Measurements from ENCODE around the gene MORN2.

MORN2 gene

DNA sequence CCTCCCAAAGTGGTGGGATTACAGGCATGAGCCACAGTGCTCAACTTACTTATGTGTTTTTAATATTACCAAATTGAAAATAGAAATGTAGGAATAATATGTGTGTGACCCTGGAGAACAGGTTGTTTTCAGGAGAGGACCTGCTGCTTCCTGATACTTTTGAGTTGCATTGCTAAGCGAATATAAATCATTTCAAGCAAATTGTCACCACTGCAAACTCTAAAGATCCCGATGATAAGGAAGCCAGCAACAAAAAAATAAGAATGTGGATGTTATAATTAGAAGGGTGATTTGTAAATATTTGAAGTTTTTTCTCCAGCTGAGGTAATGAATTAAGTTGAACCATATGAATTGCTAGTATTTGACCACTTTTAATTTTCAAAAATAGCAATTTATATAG lies 54.8 kb downstream of the MORN2 start:
- DNase-seq (ENCODE audit: extremely low read depth, low read depth): no peak
- TF ChIP-seq, protein P1, sequence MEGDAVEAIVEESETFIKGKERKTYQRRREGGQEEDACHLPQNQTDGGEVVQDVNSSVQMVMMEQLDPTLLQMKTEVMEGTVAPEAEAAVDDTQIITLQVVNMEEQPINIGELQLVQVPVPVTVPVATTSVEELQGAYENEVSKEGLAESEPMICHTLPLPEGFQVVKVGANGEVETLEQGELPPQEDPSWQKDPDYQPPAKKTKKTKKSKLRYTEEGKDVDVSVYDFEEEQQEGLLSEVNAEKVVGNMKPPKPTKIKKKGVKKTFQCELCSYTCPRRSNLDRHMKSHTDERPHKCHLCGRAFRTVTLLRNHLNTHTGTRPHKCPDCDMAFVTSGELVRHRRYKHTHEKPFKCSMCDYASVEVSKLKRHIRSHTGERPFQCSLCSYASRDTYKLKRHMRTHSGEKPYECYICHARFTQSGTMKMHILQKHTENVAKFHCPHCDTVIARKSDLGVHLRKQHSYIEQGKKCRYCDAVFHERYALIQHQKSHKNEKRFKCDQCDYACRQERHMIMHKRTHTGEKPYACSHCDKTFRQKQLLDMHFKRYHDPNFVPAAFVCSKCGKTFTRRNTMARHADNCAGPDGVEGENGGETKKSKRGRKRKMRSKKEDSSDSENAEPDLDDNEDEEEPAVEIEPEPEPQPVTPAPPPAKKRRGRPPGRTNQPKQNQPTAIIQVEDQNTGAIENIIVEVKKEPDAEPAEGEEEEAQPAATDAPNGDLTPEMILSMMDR (IDR thresholded peaks at IDR 0.05; ENCODE audit: low read depth, low read length): no peak

Data from AG09319 (cell line).